Measurements from ENCODE around the gene DCAKD.
A peak's percentile ranks its signal among the peaks of the same experiment; 100 is the strongest.

DCAKD gene

GRCh38 chr17:45051060-45051719 lies at the start of gene DCAKD:
DCAKD (minus strand) TSS chr17:45051632; CDS start chr17:45034885, 16,747 bp downstream.
- H3K4me3 ChIP-seq (ENCODE audit: low read depth, low read length): peak within 1 kb of the TSS; percentile 79
- TF ChIP-seq CTCF (IDR thresholded peaks at IDR 0.05; ENCODE audit: low read depth, low read length): no peak

GRCh38 chr17:45098869-45099616 lies 47.6 kb upstream of the DCAKD start:
- peak; percentile 84 for TF ChIP-seq CTCF (IDR thresholded peaks at IDR 0.05; ENCODE audit: low read depth, low read length)
- no peak overlapping the region for H3K4me3 ChIP-seq (ENCODE audit: low read depth, low read length)

- no peak overlapping the region for H3K4me3 ChIP-seq (ENCODE audit: low read depth, low read length)
- TF ChIP-seq CTCF (IDR thresholded peaks at IDR 0.05; ENCODE audit: low read depth, low read length): no peak
These were observed 46.8 kb upstream of the DCAKD start for GRCh38 chr17:45098081-45098868.

GRCh38 chr17:45096926-45097325 lies 45.5 kb upstream of the DCAKD start:
- no peak overlapping the region for H3K4me3 ChIP-seq (ENCODE audit: low read depth, low read length)
- no peak for TF ChIP-seq CTCF (IDR thresholded peaks at IDR 0.05; ENCODE audit: low read depth, low read length)

GRCh38 chr17:45096141-45096540 lies 44.7 kb upstream of the DCAKD start:
- peak; percentile 58 for TF ChIP-seq CTCF (IDR thresholded peaks at IDR 0.05; ENCODE audit: low read depth, low read length)
- H3K4me3 ChIP-seq (ENCODE audit: low read depth, low read length): no peak overlapping the region

GRCh38 chr17:45093444-45094110 lies 42.1 kb upstream of the DCAKD start:
- TF ChIP-seq CTCF (IDR thresholded peaks at IDR 0.05; ENCODE audit: low read depth, low read length): no peak

More at GRCh38 chr17:45093444-45094110, 42.1 kb upstream of the DCAKD start:
- H3K4me3 ChIP-seq (ENCODE audit: low read depth, low read length): no peak overlapping the region
